SK-N-SH treated with all-trans-retinoic acid at 6 μM for 48 hours (cell line): ENCODE results near the gene TMEM240.
"Not testable (repeated sequence)": the region's sequence is repeated elsewhere in the genome, so short reads cannot be mapped to it uniquely, and the experiment has no call there.

Experiments
- ATAC-seq: fragments of 200-7000 bp; cut with Tn5 transposase; 3 replicates; pipeline ENCODE4 v1.9.1; 2020; ENCODE audit warnings: mild to moderate bottlenecking, moderate library complexity
- ARNTL ChIP-seq: fragments of 450-650 bp; formaldehyde crosslinking; IDR thresholded peaks from 2 replicates; pipeline ENCODE4 v1.5.0; 2020; ENCODE audit warnings: low read depth, mild to moderate bottlenecking, moderate library complexity, borderline replicate concordance
- BACH2 ChIP-seq: fragments of 250-450 bp; sonication (Bioruptor Pico); IDR thresholded peaks from 2 replicates; pipeline ENCODE4 v1.9.0; 2021; ENCODE audit warnings: mild to moderate bottlenecking, borderline replicate concordance
- ESRRG ChIP-seq: fragments of 250-450 bp; sonication (Bioruptor Pico); IDR thresholded peaks from 2 replicates; pipeline ENCODE4 v1.6.1; 2021; ENCODE audit warnings: mild to moderate bottlenecking
- GLIS3 ChIP-seq: fragments of 250-450 bp; sonication (Bioruptor Pico); IDR thresholded peaks from 2 replicates; pipeline ENCODE4 v1.5.0; 2020; ENCODE audit warnings: mild to moderate bottlenecking, moderate library complexity
- OSR1 ChIP-seq: fragments of 250-450 bp; sonication (Bioruptor Pico); IDR thresholded peaks from 2 replicates; pipeline ENCODE4 v1.8.0; 2022; ENCODE audit warnings: moderate library complexity, mild to moderate bottlenecking, inconsistent platforms
- PATZ1 ChIP-seq: fragments of 250-450 bp; sonication (Bioruptor Pico); IDR thresholded peaks from 2 replicates; pipeline ENCODE4 v1.8.0; 2020; ENCODE audit warnings: mild to moderate bottlenecking, moderate library complexity, borderline replicate concordance
- RARB ChIP-seq: fragments of 250-450 bp; sonication (Bioruptor Pico); IDR thresholded peaks from 2 replicates; pipeline ENCODE4 v1.8.0; 2021; ENCODE audit warnings: mild to moderate bottlenecking, moderate library complexity
- SNAI2 ChIP-seq: fragments of 250-450 bp; sonication (Bioruptor Pico); IDR thresholded peaks from 2 replicates; pipeline ENCODE4 v1.5.0; 2020; ENCODE audit warnings: mild to moderate bottlenecking, moderate library complexity
- TCF4 ChIP-seq: fragments of 250-450 bp; sonication (Bioruptor Pico); IDR thresholded peaks from 2 replicates; pipeline ENCODE4 v1.8.0; 2021; ENCODE audit warnings: mild to moderate bottlenecking, moderate library complexity, borderline replicate concordance
- TOX ChIP-seq: fragments of 250-450 bp; sonication (Bioruptor Pico); IDR thresholded peaks from 2 replicates; pipeline ENCODE4 v1.8.0; 2021; ENCODE audit warnings: mild to moderate bottlenecking, moderate library complexity, borderline replicate concordance
- TSHZ2 ChIP-seq: fragments of 250-450 bp; sonication (Bioruptor Pico); IDR thresholded peaks from 2 replicates; pipeline ENCODE4 v1.5.0; 2020; ENCODE audit warnings: mild to moderate bottlenecking, moderate library complexity
- ZNF70 ChIP-seq: fragments of 450-650 bp; formaldehyde crosslinking; IDR thresholded peaks from 2 replicates; pipeline ENCODE4 v1.5.0; 2020; ENCODE audit warnings: mild to moderate bottlenecking, moderate library complexity
- ZNF8 ChIP-seq: fragments of 450-650 bp; formaldehyde crosslinking; IDR thresholded peaks from 2 replicates; pipeline ENCODE4 v1.5.0; 2020; ENCODE audit warnings: mild to moderate bottlenecking, moderate library complexity
- TF ChIP-seq, protein P1 (sequence below): fragments of 250-450 bp; sonication (Bioruptor Pico); IDR thresholded peaks from 2 replicates; pipeline ENCODE4 v1.8.0; 2021; ENCODE audit warnings: low read depth, mild to moderate bottlenecking, moderate library complexity, borderline replicate concordance

TMEM240 gene

DNA sequence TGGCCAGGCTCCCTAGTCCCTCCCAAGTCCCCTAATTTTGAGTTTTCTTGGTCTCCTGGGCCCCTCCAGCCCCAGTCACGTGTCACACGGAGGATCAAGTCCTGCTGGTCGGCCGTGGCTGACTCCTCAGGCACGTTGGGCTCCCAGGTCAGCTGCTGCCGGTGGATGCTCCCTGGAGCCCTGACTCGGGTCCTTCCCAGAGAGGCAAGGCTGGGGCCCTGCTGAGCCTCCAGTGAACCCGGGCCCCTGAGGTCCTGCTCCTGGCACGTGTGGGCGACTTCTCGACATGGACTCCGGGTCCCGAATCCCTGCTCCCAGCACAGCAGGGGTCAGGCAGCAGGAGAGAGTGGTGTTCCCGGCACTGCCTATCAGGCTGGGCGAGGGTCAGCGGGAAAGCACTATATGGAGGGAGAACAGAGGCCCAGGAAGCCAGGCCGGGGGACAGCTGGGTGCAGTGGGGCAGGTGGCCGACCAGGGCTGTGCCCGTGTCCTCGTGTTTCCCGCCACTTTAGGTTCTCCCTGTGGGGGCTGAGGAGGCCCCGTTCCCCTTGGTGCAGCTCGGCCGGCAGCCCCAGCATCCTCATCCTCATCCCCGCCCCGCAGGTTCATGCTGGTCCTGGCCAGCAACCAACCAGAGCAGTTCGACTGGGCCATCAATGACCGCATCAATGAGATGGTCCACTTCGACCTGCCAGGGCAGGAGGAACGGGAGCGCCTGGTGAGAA lies 13.2 kb downstream of the TMEM240 start:
- no peak for TF ChIP-seq ARNTL (CRISPR knock-in tag)

GRCh38 chr1:1526476-1526875 lies 13.9 kb downstream of the TMEM240 start:
- ATAC-seq: not testable (repeated sequence)

More for the DNA sequence above, 13.2 kb downstream of the TMEM240 start:
- no peak; the same call in 2 of the 3 replicates for ATAC-seq

- ATAC-seq: not testable (repeated sequence)
These were observed 15.6 kb downstream of the TMEM240 start for GRCh38 chr1:1524750-1525383.

GRCh38 chr1:1523651-1524050 lies 16.8 kb downstream of the TMEM240 start:
- not testable (repeated sequence) for ATAC-seq

DNA sequence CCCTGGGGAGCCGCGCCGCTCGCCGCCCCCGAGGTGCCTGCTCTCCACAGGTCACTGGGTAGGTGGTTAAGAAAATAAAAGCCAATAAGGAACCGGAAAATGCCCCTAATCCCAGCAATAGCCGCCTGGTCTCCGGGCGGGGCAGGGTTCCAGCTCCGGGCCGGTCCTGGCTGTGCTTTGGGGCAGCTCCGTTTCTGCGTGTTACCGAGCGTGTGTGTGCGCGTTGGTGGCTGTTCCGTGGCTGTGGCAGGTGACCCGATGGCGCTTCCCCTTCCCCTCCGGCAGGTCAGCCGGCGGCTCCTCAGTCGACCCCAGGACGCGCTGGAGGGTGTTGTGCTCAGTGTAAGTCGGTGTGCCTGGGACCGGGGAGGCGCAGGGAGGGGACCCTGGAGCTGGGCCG lies 17.2 kb downstream of the TMEM240 start:
- not testable (repeated sequence) for ATAC-seq

GRCh38 chr1:1522536-1522935 lies 17.9 kb downstream of the TMEM240 start:
- not testable (repeated sequence) for ATAC-seq

DNA sequence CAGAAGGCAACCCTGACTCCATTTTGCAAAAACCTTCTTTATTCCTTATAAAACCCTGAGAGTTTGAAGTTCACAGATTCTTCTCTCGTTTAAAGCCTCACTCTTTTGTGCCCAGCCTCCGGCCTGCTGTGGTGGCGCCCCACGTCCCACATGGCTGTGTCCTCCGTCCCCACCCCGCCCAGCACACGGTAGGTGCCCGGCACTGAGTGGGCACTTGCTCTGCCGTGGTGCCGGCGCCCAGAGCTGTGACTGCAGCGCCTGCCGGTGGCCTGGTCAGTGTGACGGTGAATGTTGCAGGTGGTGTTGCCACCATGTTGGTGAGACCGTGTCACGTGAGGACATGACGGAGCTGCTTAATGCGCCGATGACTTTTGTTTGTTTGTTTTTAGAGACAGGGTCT lies 19.1 kb downstream of the TMEM240 start:
- TF ChIP-seq BACH2 (CRISPR knock-in tag) (no peak), RARB (CRISPR knock-in tag) (no peak), TSHZ2 (no peak), ARNTL (CRISPR knock-in tag) (no peak)

GRCh38 chr1:1519805-1520505 lies 20.5 kb downstream of the TMEM240 start:
- not testable (repeated sequence) for ATAC-seq

More for the DNA sequence above, 19.1 kb downstream of the TMEM240 start:
- no peak for ATAC-seq

- not testable (repeated sequence) for ATAC-seq
These were observed 21.8 kb downstream of the TMEM240 start for GRCh38 chr1:1518621-1519007.

- ATAC-seq: no peak
- TF ChIP-seq OSR1 (CRISPR knock-in tag) (no peak), ZNF8 (no peak), SNAI2 (CRISPR knock-in tag) (no peak), PATZ1 (CRISPR knock-in tag) (no peak), ESRRG (CRISPR knock-in tag) (no peak), ZNF70 (CRISPR knock-in tag) (no peak), GLIS3 (CRISPR knock-in tag) (no peak), BACH2 (CRISPR knock-in tag) (no peak), TOX (no peak), TCF4 (CRISPR knock-in tag) (no peak)
- TF ChIP-seq, protein P1, sequence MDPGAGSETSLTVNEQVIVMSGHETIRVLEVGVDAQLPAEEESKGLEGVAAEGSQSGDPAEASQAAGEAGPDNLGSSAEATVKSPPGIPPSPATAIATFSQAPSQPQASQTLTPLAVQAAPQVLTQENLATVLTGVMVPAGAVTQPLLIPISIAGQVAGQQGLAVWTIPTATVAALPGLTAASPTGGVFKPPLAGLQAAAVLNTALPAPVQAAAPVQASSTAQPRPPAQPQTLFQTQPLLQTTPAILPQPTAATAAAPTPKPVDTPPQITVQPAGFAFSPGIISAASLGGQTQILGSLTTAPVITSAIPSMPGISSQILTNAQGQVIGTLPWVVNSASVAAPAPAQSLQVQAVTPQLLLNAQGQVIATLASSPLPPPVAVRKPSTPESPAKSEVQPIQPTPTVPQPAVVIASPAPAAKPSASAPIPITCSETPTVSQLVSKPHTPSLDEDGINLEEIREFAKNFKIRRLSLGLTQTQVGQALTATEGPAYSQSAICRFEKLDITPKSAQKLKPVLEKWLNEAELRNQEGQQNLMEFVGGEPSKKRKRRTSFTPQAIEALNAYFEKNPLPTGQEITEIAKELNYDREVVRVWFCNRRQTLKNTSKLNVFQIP: no peak
These were observed 22.3 kb downstream of the TMEM240 start for GRCh38 chr1:1517973-1518620.
